Breast epithelium (tissue), 4 donors: ENCODE data around the gene TPT1. TPM values are rescaled to one million over a fixed set of nuclear protein-coding genes. Genes with fewer than 3 reads are reported as not detected.
"Not testable (repeated sequence)": the region's sequence is repeated elsewhere in the genome, so short reads cannot be mapped to it uniquely, and the experiment has no call there.

Experiments used
- DNase-seq, 2 donors: peaks; one replicate each; pipeline ENCODE4 v3.0.0-alpha.2; 2019; ENCODE audit warnings: low spot score in 2 of 2
- H3K27ac ChIP-seq, 2 donors: fragments of 200-600 bp; sonication (generic) in 1 of 2; one replicate each; pipeline ENCODE4 v1.5.1; 2016 to 2019; ENCODE audit warnings: mild to moderate bottlenecking in 1 of 2
- H3K27me3 ChIP-seq, 2 donors: fragments of 200-600 bp; sonication (generic) in 1 of 2; one replicate each; pipeline versions ENCODE4 v1.5.1 to v1.6.0; 2017 to 2019; ENCODE audit warnings: control low read depth in 1 of 2, mild to moderate bottlenecking in 1 of 2
- H3K36me3 ChIP-seq: fragments of 200-600 bp; one replicate; pipeline ENCODE4 v1.5.1; 2019
- H3K4me1 ChIP-seq, 2 donors: fragments of 200-600 bp; sonication (generic); one replicate each; pipeline ENCODE4 v1.5.1; 2016 to 2019; ENCODE audit warnings: control low read depth in 1 of 2
- H3K4me3 ChIP-seq, 3 donors: fragments of 200-600 bp; sonication (generic); 1 replicate in 2 of 3; 2 replicates in 1 of 3; pipeline ENCODE4 v1.5.1; 2016 to 2019; ENCODE audit warnings: mild to moderate bottlenecking in 3 of 3, moderate library complexity in 2 of 3
- H3K9me3 ChIP-seq, 2 donors: fragments of 200-600 bp; sonication (generic) in 1 of 2; one replicate each; pipeline ENCODE4 v1.5.1; 2016 to 2019; ENCODE audit warnings: control low read depth in 1 of 2
- CTCF ChIP-seq, 3 donors: fragments of 450-650 bp; IDR thresholded peaks; one replicate each; pipeline ENCODE4 v1.5.1; 2016 to 2017; ENCODE audit warnings: antibody characterized with exemption in 3 of 3, mild to moderate bottlenecking in 3 of 3, moderate library complexity in 3 of 3
- POLR2A ChIP-seq: fragments of 450-650 bp; IDR thresholded peaks from one replicate; pipeline ENCODE4 v1.6.1; 2016; ENCODE audit warnings: antibody characterized with exemption, mild to moderate bottlenecking, moderate library complexity
- POLR2AphosphoS5 ChIP-seq, 3 donors: sonication (generic); formaldehyde crosslinking; IDR thresholded peaks; one replicate each; pipeline ENCODE4 v1.6.1; 2017; ENCODE audit warnings: antibody characterized with exemption in 3 of 3
- intact Hi-C: fragments of 100-400 bp; cut with DNase I; formaldehyde crosslinking; loops from one replicate; pipeline ENCODE4 v1.15.1; 2023; ENCODE audit warnings: low total_unique reads
- total RNA-seq, 3 donors: library from RNA; depleted of rRNA; stranded (reverse); fragments of >200 nt; gene quantifications; one replicate each; pipeline ENCODE4 v1.1.0, GENCODE V29; 2016

The TPT1 gene
- total RNA-seq, 3 donors from 2014 or later, result 3,213 to 3,932 (median 3,461) TPM

- intact Hi-C loops, result no loop called here
- H3K9me3 ChIP-seq, result no peaks in the 10 kb centered on the region
- no peaks in the 10 kb centered on the region for H3K27me3 ChIP-seq
- H3K27ac ChIP-seq, result peak overlapping the region in 1 of 2 donors; percentile 16
- TF ChIP-seq POLR2AphosphoS5 (IDR thresholded peaks at IDR 0.05), result no peak
- TF ChIP-seq POLR2A, result no peak
- no peak for TF ChIP-seq CTCF (IDR thresholded peaks at IDR 0.05)
- DNase-seq, result no peak
- no peak overlapping the region for H3K4me3 ChIP-seq
- H3K36me3 ChIP-seq, result no peaks in the 10 kb centered on the region
- H3K4me1 ChIP-seq, result no peaks in the 10 kb centered on the region
These were observed 43.6 kb upstream of the TPT1 start for GRCh38 chr13:45384474-45385174.

DNA sequence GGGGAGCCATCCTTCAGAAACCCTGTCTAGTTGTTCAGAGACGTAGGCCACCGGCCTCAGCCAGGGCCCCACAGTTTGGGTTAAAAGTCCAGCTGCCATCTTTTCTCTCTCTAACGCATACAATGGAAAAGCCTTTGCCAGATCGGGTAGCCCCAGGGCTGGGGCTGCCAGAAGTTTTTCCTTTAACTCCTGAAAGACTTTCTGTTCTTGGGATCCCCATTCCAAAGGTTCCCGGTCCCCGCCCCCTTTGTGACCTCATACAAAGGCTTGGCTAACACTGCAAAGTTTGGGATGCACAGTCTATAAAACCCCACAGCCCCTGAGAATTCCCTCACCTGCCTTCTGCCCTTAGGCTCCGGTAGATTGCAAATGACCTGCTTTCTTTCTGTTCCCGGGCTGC, 41.8 kb upstream of the TPT1 start:
- DNase-seq, result peak in 1 of 2 donors; percentile 62
- H3K27ac ChIP-seq, result peak overlapping the region; percentile 92 to 96
- intact Hi-C loops, H3K27me3 ChIP-seq, H3K4me1 ChIP-seq, H3K9me3 ChIP-seq, H3K36me3 ChIP-seq: not testable (repeated sequence)
- peak overlapping the region in 2 of 3 donors; percentile 48 to 70 for H3K4me3 ChIP-seq

- Histone ChIP-seq H3K27me3 (no peaks in the 10 kb centered on the region), H3K4me1 (no peaks in the 10 kb centered on the region), H3K4me3 (peak overlapping the region in 2 of 3 donors; percentile 48 to 70), H3K36me3 (no peaks in the 10 kb centered on the region), H3K9me3 (no peaks in the 10 kb centered on the region), H3K27ac (peak overlapping the region; percentile 92 to 96)
- TF ChIP-seq POLR2AphosphoS5 (IDR thresholded peaks at IDR 0.05) (no peak), POLR2A (no peak), CTCF (IDR thresholded peaks at IDR 0.05) (no peak)
- DNase-seq, result peak in 1 of 2 donors; percentile 40
- intact Hi-C loops, result no loop called here
These were observed 40.2 kb upstream of the TPT1 start for GRCh38 chr13:45381196-45381595.

DNA sequence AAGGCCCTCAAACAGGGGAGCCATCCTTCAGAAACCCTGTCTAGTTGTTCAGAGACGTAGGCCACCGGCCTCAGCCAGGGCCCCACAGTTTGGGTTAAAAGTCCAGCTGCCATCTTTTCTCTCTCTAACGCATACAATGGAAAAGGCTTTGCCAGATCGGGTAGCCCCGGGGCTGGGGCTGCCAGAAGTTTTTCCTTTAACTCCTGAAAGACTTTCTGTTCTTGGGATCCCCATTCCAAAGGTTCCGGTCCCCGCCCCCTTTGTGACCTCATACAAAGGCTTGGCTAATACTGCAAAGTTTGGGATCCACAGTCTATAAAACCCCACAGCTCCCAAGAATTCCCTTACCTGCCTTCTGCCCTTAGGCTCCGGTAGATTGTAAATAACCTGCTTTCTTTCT, 39.7 kb upstream of the TPT1 start:
- H3K9me3 ChIP-seq, H3K27me3 ChIP-seq, H3K36me3 ChIP-seq, intact Hi-C loops, H3K4me1 ChIP-seq: not testable (repeated sequence)
- H3K4me3 ChIP-seq, result peak overlapping the region in 2 of 3 donors; percentile 48 to 70
- peak overlapping the region; percentile 92 to 96 for H3K27ac ChIP-seq
- peak; percentile 68 to 91 for DNase-seq

DNA sequence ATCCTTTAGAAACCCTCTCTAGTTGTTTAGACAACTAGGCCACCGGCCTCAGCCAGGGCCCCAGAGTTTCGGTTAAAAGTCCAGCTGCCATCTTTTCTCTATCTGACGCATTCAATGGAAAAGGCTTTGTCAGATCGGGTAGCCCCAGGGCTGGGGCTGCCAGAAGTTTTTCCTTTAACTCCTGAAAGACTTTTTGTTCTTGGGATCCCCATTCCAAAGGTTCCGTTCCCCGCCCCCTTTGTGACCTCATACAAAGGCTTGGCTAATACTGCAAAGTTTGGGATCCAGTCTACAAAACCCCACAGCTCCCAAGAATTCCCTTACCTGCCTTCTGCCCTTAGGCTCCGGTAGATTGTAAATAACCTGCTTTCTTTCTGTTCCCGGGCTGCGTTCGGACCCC, 38.5 kb upstream of the TPT1 start:
- intact Hi-C loops, H3K4me1 ChIP-seq, H3K27me3 ChIP-seq, H3K36me3 ChIP-seq, H3K9me3 ChIP-seq: not testable (repeated sequence)
- Histone ChIP-seq H3K27ac (peak overlapping the region; percentile 92 to 93), H3K4me3 (peak overlapping the region in 2 of 3 donors; percentile 52 to 67)
- DNase-seq, result peak; percentile 62 to 88

GRCh38 chr13:45378786-45379185, 37.8 kb upstream of the TPT1 start:
- H3K4me1 ChIP-seq, intact Hi-C loops, H3K36me3 ChIP-seq, DNase-seq, H3K27me3 ChIP-seq, H3K9me3 ChIP-seq: not testable (repeated sequence)
- H3K27ac ChIP-seq, result peak overlapping the region; percentile 13 to 92
- H3K4me3 ChIP-seq, result peak overlapping the region in 1 of 3 donors; percentile 3

DNA sequence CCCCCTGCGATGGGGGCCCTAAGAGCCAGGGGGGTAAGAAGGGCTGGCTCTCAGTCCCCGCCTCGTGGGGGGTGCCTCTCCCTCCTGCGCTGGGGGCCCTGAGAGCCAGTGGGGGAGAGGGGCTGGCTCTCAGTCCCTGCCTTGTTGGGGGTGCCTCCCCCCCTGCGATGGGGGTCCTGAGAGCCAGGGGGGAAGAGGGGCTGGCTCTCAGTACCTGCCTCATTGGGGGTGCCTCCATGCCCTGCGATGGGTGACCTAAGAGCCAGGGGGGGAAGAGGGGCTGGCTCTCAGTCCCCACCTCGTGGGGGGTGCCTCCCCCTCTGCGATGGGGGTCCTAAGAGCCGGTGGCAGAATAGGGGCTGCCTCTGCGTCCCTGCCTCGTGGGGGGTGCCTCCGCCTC, 36.3 kb upstream of the TPT1 start:
- DNase-seq, intact Hi-C loops: not testable (repeated sequence)

DNA sequence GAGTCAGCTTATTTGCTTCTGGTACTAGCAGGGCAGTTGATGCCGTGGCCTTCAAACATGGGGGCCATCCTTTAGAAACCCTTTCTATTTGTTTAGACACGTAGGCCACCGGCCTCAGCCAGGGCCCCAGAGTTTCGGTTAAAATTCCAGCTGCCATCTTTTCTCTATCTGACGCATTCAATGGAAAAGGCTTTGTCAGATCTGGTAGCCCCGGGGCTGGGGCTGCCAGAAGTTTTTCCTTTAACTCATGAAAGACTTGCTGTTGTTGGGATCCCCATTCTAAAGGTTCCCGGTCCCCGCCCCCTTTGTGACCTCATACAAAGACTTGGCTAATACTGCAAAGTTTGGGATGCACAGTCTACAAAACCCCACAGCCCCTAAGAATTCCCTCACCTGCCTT, 35.7 kb upstream of the TPT1 start:
- H3K9me3 ChIP-seq, H3K36me3 ChIP-seq, H3K27ac ChIP-seq, H3K4me3 ChIP-seq, DNase-seq, intact Hi-C loops, H3K27me3 ChIP-seq, H3K4me1 ChIP-seq: not testable (repeated sequence)

More for the DNA sequence above, 36.3 kb upstream of the TPT1 start:
- not testable (repeated sequence) for H3K4me1 ChIP-seq, H3K36me3 ChIP-seq, H3K9me3 ChIP-seq, H3K27me3 ChIP-seq
- Histone ChIP-seq H3K27ac (peak overlapping the region; percentile 66 to 81), H3K4me3 (peak overlapping the region in 2 of 3 donors; percentile 36 to 54)
